Measurements from ENCODE around the gene LNX1. TPM values are rescaled to one million over a fixed set of nuclear protein-coding genes. Genes with fewer than 3 reads are reported as not detected.

Gene LNX1
- total and polyA plus RNA-seq, 9 of the 15 experiments (the other 6 are each of a cell fraction or from before 2014, with no cell fraction given), result 0.40 to 3.6 (median 2.2) TPM

DNA sequence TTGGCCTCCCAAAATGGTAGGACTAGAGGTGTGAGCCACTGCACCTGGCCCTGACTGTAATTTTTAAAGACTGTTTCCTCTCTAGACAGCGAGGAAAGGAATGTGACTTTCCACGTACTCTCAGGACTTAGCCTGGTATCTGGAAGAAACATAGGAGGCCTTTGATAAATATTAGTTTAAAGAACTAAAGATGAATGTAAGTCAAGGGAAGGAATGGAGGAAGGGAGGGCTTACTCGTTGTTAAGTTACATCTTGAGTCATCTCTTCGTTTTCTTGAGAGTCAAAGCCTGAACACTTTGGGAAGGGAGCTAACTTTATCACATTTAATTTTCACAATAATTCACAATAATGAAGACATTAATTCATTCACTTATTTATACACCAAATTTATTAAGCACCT lies 7.2 kb upstream of the LNX1 start:
- H3K27me3 ChIP-seq (ENCODE audit: control insufficient read depth in 2 of 2, insufficient read depth in 2 of 2, low read length in 2 of 2), result no peaks in the 10 kb centered on the region
- no peaks in the 10 kb centered on the region for H4K20me1 ChIP-seq (replicated peaks; ENCODE audit: control insufficient read depth, insufficient read depth, low read length)
- ChIA-PET CTCF (ENCODE audit: low intra/inter-chr PET ratio) (no interaction called here), POLR2A (no interaction called here)
- no peak overlapping the region for H2AFZ ChIP-seq (ENCODE audit: low read depth, low read length)
- no peaks in the 10 kb centered on the region for H3K36me3 ChIP-seq (ENCODE audit: control insufficient read depth, insufficient read depth, low read length)
- no peak overlapping the region for H3K9ac ChIP-seq (ENCODE audit: insufficient read depth in 1 of 2, low read depth in 2 of 2, low read length in 2 of 2)
- H3K4me3 ChIP-seq, result no peak overlapping the region
- DNase-seq (ENCODE audit: extremely low read depth in 1 of 4, low spot score in 3 of 4) (no peak), FAIRE-seq (no peak), ATAC-seq (no peak)
- no peaks in the 10 kb centered on the region for H3K9me1 ChIP-seq (ENCODE audit: control insufficient read depth, insufficient read depth, low read length)
- peaks cover 0 to 4% of the 10 kb centered on the region in 2 experiments; a peak in 1 of 5 replicates for H3K4me1 ChIP-seq (replicated peaks in 1 of 2; ENCODE audit: control insufficient read depth in 2 of 2, insufficient read depth in 2 of 2, low read length in 2 of 2)
- H3K79me2 ChIP-seq (ENCODE audit: control insufficient read depth, insufficient read depth, low read length), result no peaks in the 10 kb centered on the region
- no peak overlapping the region for H3K4me2 ChIP-seq (ENCODE audit: insufficient read depth, low read length)
- 11% methylated on average over 4 of the region's 4 CpGs for WGBS (ENCODE audit: insufficient coverage, low coverage, missing lambda C conversion rate)
- no peaks in the 10 kb centered on the region for H3K9me3 ChIP-seq (replicated peaks; ENCODE audit: control insufficient read depth, insufficient read depth, low read depth, low read length)
- intact Hi-C loops (cut with micrococcal nuclease) (loop anchor here (10.0 kb wide), 1 partner anchor 184 kb away; no protein-coding TSS in a partner anchor), in situ Hi-C loops (cut with MboI) (no loop called here)
- H3K27ac ChIP-seq (ENCODE audit: extremely low read depth, low read depth, low read length), result no peak overlapping the region
- no TSS peak for BruUV-seq (replicated peaks)
- TF ChIP-seq NFRKB (IDR thresholded peaks at IDR 0.05; ENCODE audit: low read depth), result no peak
- no peak for TF ChIP-seq DMBX1 (CRISPR knock-in tag; IDR thresholded peaks at IDR 0.05; ENCODE audit: borderline replicate concordance)
- no peak for TF ChIP-seq STAT5A (IDR thresholded peaks at IDR 0.05; ENCODE audit: borderline replicate concordance, low read length)
- TF ChIP-seq PHB2 (IDR thresholded peaks at IDR 0.05; ENCODE audit: low read depth), result no peak
- TF ChIP-seq, protein P1, sequence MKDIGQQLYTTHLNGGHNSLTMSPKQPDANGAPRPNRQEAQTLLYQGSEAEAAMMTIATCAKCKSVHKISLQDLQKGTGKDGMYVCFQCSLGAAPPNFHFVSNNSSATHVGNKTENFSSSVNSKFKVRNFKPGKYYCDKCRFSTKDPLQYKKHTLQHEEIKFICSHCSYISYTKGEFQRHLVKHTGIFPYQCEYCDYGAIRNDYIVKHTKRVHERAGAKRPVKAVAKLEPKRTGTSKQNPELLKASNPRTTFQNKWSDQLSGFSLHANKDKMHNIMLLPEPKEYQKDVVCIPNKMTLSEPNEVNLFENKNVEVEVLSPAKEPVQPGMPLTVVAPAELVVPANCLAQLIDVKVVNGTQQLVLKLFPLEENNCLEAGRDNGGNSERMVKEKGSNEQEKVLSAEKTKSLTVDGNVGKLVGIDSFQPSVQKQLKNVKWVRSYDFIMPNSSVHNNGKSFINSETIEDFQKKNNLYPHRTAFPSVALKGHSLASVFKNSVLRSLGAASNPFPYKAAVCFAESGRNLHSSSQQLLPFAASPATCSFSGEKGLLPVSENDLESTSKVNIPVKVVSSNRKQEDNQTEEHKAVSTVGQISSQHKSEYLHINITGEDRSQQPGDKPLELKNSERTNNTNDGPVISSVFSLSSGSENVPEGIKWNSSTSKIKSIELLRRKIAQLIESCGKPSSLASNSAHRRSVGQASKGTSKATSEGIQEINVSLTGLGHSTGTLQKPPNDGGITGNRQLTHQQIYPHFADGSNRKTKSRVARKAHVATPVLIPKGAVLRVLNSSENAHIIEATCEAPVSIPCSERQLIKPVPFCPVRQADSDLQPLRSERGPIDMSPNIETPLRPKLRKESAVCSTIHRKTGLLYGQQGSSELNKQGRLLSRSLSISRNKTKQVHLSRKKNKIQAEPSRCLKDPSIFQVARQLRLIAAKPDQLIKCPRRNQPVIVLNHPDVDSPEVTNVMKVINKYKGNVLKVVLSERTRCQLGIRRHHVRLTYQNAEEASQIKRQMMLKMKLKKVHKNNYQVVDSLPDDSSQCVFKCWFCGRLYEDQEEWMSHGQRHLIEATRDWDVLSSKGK (CRISPR knock-in tag; IDR thresholded peaks at IDR 0.05), result no peak
- TF ChIP-seq, protein P2, sequence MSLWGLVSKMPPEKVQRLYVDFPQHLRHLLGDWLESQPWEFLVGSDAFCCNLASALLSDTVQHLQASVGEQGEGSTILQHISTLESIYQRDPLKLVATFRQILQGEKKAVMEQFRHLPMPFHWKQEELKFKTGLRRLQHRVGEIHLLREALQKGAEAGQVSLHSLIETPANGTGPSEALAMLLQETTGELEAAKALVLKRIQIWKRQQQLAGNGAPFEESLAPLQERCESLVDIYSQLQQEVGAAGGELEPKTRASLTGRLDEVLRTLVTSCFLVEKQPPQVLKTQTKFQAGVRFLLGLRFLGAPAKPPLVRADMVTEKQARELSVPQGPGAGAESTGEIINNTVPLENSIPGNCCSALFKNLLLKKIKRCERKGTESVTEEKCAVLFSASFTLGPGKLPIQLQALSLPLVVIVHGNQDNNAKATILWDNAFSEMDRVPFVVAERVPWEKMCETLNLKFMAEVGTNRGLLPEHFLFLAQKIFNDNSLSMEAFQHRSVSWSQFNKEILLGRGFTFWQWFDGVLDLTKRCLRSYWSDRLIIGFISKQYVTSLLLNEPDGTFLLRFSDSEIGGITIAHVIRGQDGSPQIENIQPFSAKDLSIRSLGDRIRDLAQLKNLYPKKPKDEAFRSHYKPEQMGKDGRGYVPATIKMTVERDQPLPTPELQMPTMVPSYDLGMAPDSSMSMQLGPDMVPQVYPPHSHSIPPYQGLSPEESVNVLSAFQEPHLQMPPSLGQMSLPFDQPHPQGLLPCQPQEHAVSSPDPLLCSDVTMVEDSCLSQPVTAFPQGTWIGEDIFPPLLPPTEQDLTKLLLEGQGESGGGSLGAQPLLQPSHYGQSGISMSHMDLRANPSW (CRISPR knock-in tag; IDR thresholded peaks at IDR 0.05), result no peak
- TF ChIP-seq ZNF695 (CRISPR knock-in tag; IDR thresholded peaks at IDR 0.05), result no peak
- TF ChIP-seq PRPF4 (IDR thresholded peaks at IDR 0.05; ENCODE audit: insufficient read depth, low read depth, low read length, poor library complexity, severe bottlenecking), result no peak
- TF ChIP-seq HMG20B (CRISPR knock-in tag; IDR thresholded peaks at IDR 0.05), result no peak
- no peak for TF ChIP-seq SREBF2 (CRISPR knock-in tag; IDR thresholded peaks at IDR 0.05)
- no peak for TF ChIP-seq COPS2 (conservative IDR thresholded peaks at IDR 0.05)
- TF ChIP-seq, protein P3, sequence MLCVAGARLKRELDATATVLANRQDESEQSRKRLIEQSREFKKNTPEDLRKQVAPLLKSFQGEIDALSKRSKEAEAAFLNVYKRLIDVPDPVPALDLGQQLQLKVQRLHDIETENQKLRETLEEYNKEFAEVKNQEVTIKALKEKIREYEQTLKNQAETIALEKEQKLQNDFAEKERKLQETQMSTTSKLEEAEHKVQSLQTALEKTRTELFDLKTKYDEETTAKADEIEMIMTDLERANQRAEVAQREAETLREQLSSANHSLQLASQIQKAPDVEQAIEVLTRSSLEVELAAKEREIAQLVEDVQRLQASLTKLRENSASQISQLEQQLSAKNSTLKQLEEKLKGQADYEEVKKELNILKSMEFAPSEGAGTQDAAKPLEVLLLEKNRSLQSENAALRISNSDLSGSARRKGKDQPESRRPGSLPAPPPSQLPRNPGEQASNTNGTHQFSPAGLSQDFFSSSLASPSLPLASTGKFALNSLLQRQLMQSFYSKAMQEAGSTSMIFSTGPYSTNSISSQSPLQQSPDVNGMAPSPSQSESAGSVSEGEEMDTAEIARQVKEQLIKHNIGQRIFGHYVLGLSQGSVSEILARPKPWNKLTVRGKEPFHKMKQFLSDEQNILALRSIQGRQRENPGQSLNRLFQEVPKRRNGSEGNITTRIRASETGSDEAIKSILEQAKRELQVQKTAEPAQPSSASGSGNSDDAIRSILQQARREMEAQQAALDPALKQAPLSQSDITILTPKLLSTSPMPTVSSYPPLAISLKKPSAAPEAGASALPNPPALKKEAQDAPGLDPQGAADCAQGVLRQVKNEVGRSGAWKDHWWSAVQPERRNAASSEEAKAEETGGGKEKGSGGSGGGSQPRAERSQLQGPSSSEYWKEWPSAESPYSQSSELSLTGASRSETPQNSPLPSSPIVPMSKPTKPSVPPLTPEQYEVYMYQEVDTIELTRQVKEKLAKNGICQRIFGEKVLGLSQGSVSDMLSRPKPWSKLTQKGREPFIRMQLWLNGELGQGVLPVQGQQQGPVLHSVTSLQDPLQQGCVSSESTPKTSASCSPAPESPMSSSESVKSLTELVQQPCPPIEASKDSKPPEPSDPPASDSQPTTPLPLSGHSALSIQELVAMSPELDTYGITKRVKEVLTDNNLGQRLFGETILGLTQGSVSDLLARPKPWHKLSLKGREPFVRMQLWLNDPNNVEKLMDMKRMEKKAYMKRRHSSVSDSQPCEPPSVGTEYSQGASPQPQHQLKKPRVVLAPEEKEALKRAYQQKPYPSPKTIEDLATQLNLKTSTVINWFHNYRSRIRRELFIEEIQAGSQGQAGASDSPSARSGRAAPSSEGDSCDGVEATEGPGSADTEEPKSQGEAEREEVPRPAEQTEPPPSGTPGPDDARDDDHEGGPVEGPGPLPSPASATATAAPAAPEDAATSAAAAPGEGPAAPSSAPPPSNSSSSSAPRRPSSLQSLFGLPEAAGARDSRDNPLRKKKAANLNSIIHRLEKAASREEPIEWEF (CRISPR knock-in tag; IDR thresholded peaks at IDR 0.05), result no peak
